HepG2 (cell line): ENCODE results near the gene CAPN15. TPM values are rescaled to one million over a fixed set of nuclear protein-coding genes. Genes with fewer than 3 reads are reported as not detected.

ENCODE experiments used
- ATF7-NPFF ChIP-seq: sonication (generic); formaldehyde crosslinking; IDR thresholded peaks from 2 replicates; pipeline ENCODE4 v1.8.1; 2023; ENCODE audit warnings: mild to moderate bottlenecking, low read depth, missing genetic modification reagents, moderate library complexity
- CSRNP2 ChIP-seq: sonication (generic); formaldehyde crosslinking; conservative IDR thresholded peaks from 2 replicates; pipeline ENCODE4 v1.8.0; 2022; ENCODE audit warnings: low read depth, missing genetic modification reagents
- EP300 ChIP-seq, 3 experiments: sonication (generic) in 1 of 3; formaldehyde crosslinking in 1 of 3; IDR thresholded peaks; 2 replicates each; pipeline versions ENCODE4 v1.5.1 to v1.6.1; 2011 to 2020; ENCODE audit warnings: low read depth in 2 of 3, low read length in 2 of 3, borderline replicate concordance in 1 of 3, improper control_type of control experiment in 1 of 3, mild to moderate bottlenecking in 1 of 3, missing genetic modification reagents in 1 of 3, moderate library complexity in 1 of 3
- FLYWCH1 ChIP-seq: sonication (generic); formaldehyde crosslinking; IDR thresholded peaks from 2 replicates; pipeline ENCODE4 v1.8.1; 2023; ENCODE audit warnings: mild to moderate bottlenecking, missing genetic modification reagents
- FOXP4 ChIP-seq: sonication (generic); formaldehyde crosslinking; IDR thresholded peaks from 2 replicates; pipeline ENCODE4 v1.4.0; 2020; ENCODE audit warnings: missing genetic modification reagents
- MAFF ChIP-seq: IDR thresholded peaks from 2 replicates; pipeline ENCODE4 v1.6.1; 2011; ENCODE audit warnings: low read depth, low read length, improper control_type of control experiment
- MIER2 ChIP-seq: IDR thresholded peaks from 2 replicates; pipeline ENCODE4 v1.6.1; 2016; ENCODE audit warnings: missing biosample characterization, missing genetic modification reagents
- PAWR ChIP-seq: sonication (generic); formaldehyde crosslinking; IDR thresholded peaks from 2 replicates; pipeline ENCODE4 v1.4.0; 2020; ENCODE audit warnings: missing genetic modification reagents, mild to moderate bottlenecking, borderline replicate concordance
- POGZ ChIP-seq: sonication (generic); formaldehyde crosslinking; IDR thresholded peaks from 2 replicates; pipeline ENCODE4 v1.4.0; 2020; ENCODE audit warnings: mild to moderate bottlenecking, missing genetic modification reagents
- RBFOX2 ChIP-seq: fragments of 200-400 bp; formaldehyde crosslinking; IDR thresholded peaks from 2 replicates; pipeline ENCODE4 v1.6.1; 2017; ENCODE audit warnings: low read depth, mild to moderate bottlenecking, low read length
- SP140L ChIP-seq: sonication (generic); formaldehyde crosslinking; IDR thresholded peaks from 2 replicates; pipeline ENCODE4 v1.4.0; 2020; ENCODE audit warnings: missing genetic modification reagents, borderline replicate concordance
- SUZ12 ChIP-seq: fragments of 150-350 bp; IDR thresholded peaks from 2 replicates; pipeline ENCODE4 v1.6.1; 2014; ENCODE audit warnings: low read depth, low read length
- WIZ ChIP-seq: sonication (generic); formaldehyde crosslinking; IDR thresholded peaks from 2 replicates; pipeline ENCODE4 v1.5.1; 2020; ENCODE audit warnings: mild to moderate bottlenecking, missing genetic modification reagents
- ZBTB2 ChIP-seq: sonication (generic); formaldehyde crosslinking; IDR thresholded peaks from 2 replicates; pipeline ENCODE4 v1.8.0; 2022; ENCODE audit warnings: low read depth, missing genetic modification reagents
- ZFP41 ChIP-seq: sonication (generic); formaldehyde crosslinking; IDR thresholded peaks from 2 replicates; pipeline ENCODE4 v1.4.0; 2020; ENCODE audit warnings: mild to moderate bottlenecking, missing genetic modification reagents, borderline replicate concordance
- ZNF124 ChIP-seq: sonication (generic); formaldehyde crosslinking; IDR thresholded peaks from 2 replicates; pipeline ENCODE4 v1.4.0; 2020; ENCODE audit warnings: missing genetic modification reagents
- ZNF260 ChIP-seq: sonication (generic); formaldehyde crosslinking; IDR thresholded peaks from 2 replicates; pipeline ENCODE4 v1.4.0; 2020; ENCODE audit warnings: missing genetic modification reagents, low read depth, mild to moderate bottlenecking, borderline replicate concordance
- ZNF335 ChIP-seq: sonication (generic); formaldehyde crosslinking; IDR thresholded peaks from 2 replicates; pipeline ENCODE4 v1.4.0; 2020; ENCODE audit warnings: missing genetic modification reagents
- ZNF619 ChIP-seq: sonication (generic); formaldehyde crosslinking; IDR thresholded peaks from 2 replicates; pipeline ENCODE4 v1.4.0; 2020; ENCODE audit warnings: mild to moderate bottlenecking, missing genetic modification reagents
- ZNF761 ChIP-seq: sonication (generic); formaldehyde crosslinking; conservative IDR thresholded peaks from 2 replicates; pipeline ENCODE4 v1.4.0; 2020; ENCODE audit warnings: mild to moderate bottlenecking, missing genetic modification reagents
- polyA plus RNA-seq, 8 experiments: library from polyadenylated mRNA; depleted of rRNA in 3 of 8; stranded (reverse) in 7 of 8; unstranded in 1 of 8; fragments of >200 nt; fragmentation: Illumina TruSeq in 4 of 8; extraction: Trizol in 4 of 8; gene quantifications; 2 replicates each; pipeline versions ENCODE4 v1.2.1 to v1.2.3, GENCODE V29; 2011 to 2016; ENCODE audit warnings: low read depth in 4 of 8, missing spikeins in 1 of 8, mixed read lengths in 1 of 8; ENCODE audit not compliant: insufficient read depth in 1 of 8
- total RNA-seq, 5 experiments: library from RNA; depleted of rRNA; stranded (reverse); fragments of >200 nt; fragmentation: Illumina TruSeq; extraction: Trizol; gene quantifications; 2 replicates each; pipeline ENCODE4 v1.2.3, GENCODE V29; 2016; ENCODE audit warnings: low read depth in 1 of 5

The CAPN15 gene
- total and polyA plus RNA-seq, 2 of the 13 experiments (the other 11 are each of a cell fraction or from before 2014, with no cell fraction given) = 14.9 to 24.5 TPM

GRCh38 chr16:558298-559020 is 30.9 kb downstream of the CAPN15 start (continued):
- TF ChIP-seq ZBTB2 (CRISPR knock-in tag) (no peak), MIER2 (CRISPR knock-in tag) (no peak), FLYWCH1 (CRISPR knock-in tag) (no peak), RBFOX2 (peak; percentile 38; the same call in 1 of the 2 replicates), ZNF761 (CRISPR knock-in tag) (peak; percentile 46; the same call in 1 of the 2 replicates), POGZ (peak; percentile 49; the same call in 1 of the 2 replicates), ATF7-NPFF (CRISPR knock-in tag) (no peak; the same call in 1 of the 2 replicates), ZNF124 (CRISPR knock-in tag) (no peak), ZNF619 (CRISPR knock-in tag) (0 out of 2 replicates have a peak, but pooled peaks have one; percentile 58), EP300 (IDR thresholded peaks at IDR 0.05; ENCODE audit: low read depth in 2 of 2, low read length in 2 of 2) (peak in 1 of 2 experiments; percentile 40; a peak in 2 of 4 replicates), EP300 (CRISPR knock-in tag; IDR thresholded peaks at IDR 0.05; ENCODE audit: borderline replicate concordance) (no peak), ZNF260 (no peak), FOXP4 (no peak), PAWR (CRISPR knock-in tag) (no peak), WIZ (CRISPR knock-in tag) (no peak), SUZ12 (no peak), MAFF (no peak), CSRNP2 (CRISPR knock-in tag) (no peak), ZNF335 (CRISPR knock-in tag) (no peak), ZFP41 (CRISPR knock-in tag) (no peak), SP140L (CRISPR knock-in tag) (no peak)
